GM19239 (cell line): ENCODE data around the gene GFRA1.

Experiments
- DNase-seq: peaks from one replicate; pipeline ENCODE4 v3.0.0; 2011; ENCODE audit warnings: low spot score; ENCODE audit not compliant: insufficient read length
- FAIRE-seq: peaks from 2 replicates; lab custom pipeline; 2011; peaks lifted over from hg19 to GRCh38; lab: Jason Lieb, UNC

GFRA1 gene, protein sequence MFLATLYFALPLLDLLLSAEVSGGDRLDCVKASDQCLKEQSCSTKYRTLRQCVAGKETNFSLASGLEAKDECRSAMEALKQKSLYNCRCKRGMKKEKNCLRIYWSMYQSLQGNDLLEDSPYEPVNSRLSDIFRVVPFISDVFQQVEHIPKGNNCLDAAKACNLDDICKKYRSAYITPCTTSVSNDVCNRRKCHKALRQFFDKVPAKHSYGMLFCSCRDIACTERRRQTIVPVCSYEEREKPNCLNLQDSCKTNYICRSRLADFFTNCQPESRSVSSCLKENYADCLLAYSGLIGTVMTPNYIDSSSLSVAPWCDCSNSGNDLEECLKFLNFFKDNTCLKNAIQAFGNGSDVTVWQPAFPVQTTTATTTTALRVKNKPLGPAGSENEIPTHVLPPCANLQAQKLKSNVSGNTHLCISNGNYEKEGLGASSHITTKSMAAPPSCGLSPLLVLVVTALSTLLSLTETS

GRCh38 chr10:116272440-116273283, at the start of gene GFRA1:
TSS of gene GFRA1 (minus strand) at chr10:116273206. CDS start at chr10:116272029, 1,177 bp downstream.
- no peak for DNase-seq
- FAIRE-seq = no peak

- no peak for DNase-seq
- no peak for FAIRE-seq
Measured at GRCh38 chr10:116316503-116316902, 43.5 kb upstream of the GFRA1 start.

- FAIRE-seq (no peak), DNase-seq (no peak)
Measured at GRCh38 chr10:116312548-116312947, 39.5 kb upstream of the GFRA1 start.

GRCh38 chr10:116311706-116312490, 38.9 kb upstream of the GFRA1 start:
- DNase-seq = no peak
- FAIRE-seq = no peak

GRCh38 chr10:116311016-116311415, 38.0 kb upstream of the GFRA1 start:
- FAIRE-seq = no peak
- DNase-seq = no peak

- FAIRE-seq (no peak), DNase-seq (no peak)
Measured at GRCh38 chr10:116307455-116307854, 34.4 kb upstream of the GFRA1 start.

GRCh38 chr10:116306847-116307246, 33.8 kb upstream of the GFRA1 start:
- DNase-seq (no peak), FAIRE-seq (no peak)

- no peak for FAIRE-seq
- no peak for DNase-seq
Measured at GRCh38 chr10:116304923-116305322, 31.9 kb upstream of the GFRA1 start.

DNA sequence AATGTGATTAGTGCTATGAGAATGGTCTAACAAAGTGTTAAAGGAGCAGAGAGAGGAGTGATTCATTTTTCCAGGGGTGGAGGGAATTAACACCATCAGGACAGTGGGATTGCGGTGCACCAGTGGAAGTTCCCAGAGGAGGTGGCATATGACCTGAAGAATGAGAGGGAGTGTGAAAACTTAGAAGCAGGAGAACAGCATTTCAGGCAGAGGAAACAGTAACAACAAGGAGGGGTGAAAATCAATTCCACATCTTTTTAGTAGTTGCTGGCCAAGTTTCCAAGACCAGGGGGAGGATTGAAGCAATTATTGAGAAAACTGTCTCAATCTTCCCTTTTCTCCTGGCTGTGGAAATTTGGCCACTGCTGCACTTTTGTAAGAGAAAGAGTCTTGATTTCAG, 27.5 kb upstream of the GFRA1 start:
- no peak for FAIRE-seq
- no peak for DNase-seq

- FAIRE-seq (no peak), DNase-seq (no peak)
Measured at GRCh38 chr10:116298586-116298985, 25.6 kb upstream of the GFRA1 start.

DNA sequence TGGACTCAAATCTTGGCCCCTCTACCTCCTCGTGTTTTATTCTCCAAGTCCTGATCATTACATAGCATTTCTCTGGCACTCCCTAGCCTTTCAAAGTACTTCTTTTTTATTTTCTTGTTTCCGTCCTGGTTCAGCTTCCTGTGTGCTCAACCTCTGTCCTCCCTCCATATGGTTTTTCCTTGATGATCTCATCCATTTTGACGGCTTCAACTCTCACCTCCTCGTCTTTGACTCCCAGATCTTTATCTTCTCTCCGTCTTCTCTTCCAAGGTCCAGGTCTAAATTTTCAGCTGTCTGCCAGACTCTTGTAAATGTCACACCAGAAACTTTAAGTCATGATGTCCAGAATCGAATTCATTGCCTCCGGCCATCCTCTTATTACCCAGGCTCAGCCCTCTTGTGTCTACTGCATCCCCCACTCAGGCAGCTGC, 23.3 kb upstream of the GFRA1 start:
- no peak for DNase-seq
- no peak for FAIRE-seq

- no peak for FAIRE-seq
- no peak for DNase-seq
Measured at GRCh38 chr10:116292493-116292892, 19.5 kb upstream of the GFRA1 start.

- DNase-seq = no peak
- no peak for FAIRE-seq
Measured at GRCh38 chr10:116289652-116290051, 16.6 kb upstream of the GFRA1 start.

DNA sequence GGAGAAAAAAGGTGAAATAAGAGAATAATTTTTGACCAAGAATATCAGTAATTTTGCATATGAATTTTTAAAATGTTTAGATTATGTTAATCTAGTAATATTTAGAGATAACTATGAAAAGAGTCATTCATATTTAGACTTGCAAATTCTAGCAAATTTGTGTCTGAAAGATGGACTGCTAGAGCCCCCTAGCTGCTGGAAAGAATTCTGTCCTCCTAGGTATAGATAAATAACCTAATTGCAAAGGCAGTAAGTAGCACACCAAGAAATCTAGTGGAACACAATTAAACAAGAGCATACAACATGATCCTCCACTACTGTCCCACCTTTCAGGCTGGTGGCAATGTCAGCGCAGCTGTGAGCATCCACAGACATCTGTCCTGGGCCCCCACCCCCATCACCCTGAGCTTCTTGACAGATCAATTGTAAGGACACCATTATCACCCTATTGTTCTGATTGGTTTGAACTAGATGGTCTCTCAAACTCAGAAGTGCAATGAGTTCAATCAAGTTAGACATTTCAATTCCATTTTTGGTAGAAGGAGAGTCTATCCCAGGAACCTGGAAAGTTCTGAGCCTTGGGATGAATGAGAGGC, 15.0 kb upstream of the GFRA1 start:
- FAIRE-seq = no peak
- no peak for DNase-seq

DNA sequence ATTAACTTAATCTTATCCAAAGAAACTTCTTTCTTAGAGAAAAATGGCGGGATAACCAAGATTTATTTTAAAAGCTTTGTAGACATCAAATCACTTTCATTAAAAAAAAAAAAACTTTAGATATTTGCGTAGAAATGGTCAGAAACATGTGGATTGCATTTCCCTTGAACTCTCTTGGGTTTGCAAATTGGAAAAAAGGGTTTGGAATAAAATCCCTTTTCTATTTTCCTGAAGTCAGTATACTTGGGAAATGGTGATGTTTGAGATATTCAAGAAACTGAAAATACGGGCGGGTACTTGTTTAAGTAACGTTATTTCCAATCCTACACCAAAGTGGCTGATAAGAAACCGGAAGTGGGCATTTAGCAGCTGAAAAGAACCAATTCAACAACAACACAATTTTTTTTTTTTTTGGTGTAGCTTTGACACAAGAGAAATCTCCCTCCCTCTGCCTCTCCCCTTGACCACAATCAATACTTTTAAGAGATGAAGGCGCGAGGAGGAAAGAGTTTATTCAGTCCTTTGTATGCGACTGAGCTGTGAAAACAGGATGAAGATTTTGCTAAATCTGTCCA, 13.7 kb upstream of the GFRA1 start:
- FAIRE-seq = no peak

GRCh38 chr10:116281775-116282174, 8.8 kb upstream of the GFRA1 start:
- DNase-seq = no peak
- no peak for FAIRE-seq

More for the DNA sequence above, 13.7 kb upstream of the GFRA1 start:
- no peak for DNase-seq

DNA sequence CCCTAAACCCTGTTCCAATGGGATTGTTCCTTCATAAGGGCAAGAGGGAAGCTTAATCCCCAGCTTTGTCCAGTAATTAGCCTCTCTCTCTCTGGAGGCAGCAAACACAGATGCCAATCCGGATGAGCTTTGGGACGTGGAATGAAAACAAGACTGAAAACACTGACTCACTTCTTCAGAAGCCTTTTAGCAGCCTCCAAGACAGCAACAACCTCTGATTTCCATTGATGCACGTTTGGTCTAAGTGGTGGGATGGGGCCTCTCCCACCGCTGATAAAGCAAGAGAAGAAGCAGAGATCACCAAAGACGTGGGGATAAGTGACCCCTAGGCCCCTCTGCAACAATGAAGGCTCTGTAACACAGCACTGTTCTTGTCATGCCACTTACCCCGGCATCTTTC, 5.8 kb upstream of the GFRA1 start:
- DNase-seq (no peak), FAIRE-seq (no peak)

DNA sequence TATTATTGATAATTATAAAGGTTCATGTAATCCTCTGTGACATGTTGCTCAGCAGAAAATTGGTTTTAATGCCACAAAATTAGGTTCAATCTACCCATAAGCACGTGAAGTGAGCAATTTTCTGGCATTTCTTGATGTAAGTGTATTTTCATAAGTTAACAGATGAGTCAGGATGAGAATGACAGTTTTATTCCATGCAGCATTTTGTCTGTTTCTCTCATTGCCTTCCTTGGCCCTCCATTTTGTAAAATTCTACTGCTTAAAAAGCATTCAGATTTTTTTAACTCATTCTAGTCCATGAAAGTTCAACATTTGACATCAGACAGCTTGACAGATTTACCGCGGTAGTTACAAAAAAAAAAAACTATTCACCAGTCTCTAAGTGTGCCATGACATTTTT, 4.0 kb upstream of the GFRA1 start:
- DNase-seq (no peak), FAIRE-seq (no peak)

- DNase-seq = no peak
- FAIRE-seq = no peak
Measured at GRCh38 chr10:116274064-116274904, 1.3 kb upstream of the GFRA1 start.
